NCI-H1694 treated with DMSO at 0.1 percent for 48 hours (cell line): ENCODE results near the gene RAB32.

ENCODE experiments used
- DNase-seq: peaks from one replicate; lab custom pipeline; 2025; lab: John Stamatoyannopoulos, UW

RAB32 gene

DNA sequence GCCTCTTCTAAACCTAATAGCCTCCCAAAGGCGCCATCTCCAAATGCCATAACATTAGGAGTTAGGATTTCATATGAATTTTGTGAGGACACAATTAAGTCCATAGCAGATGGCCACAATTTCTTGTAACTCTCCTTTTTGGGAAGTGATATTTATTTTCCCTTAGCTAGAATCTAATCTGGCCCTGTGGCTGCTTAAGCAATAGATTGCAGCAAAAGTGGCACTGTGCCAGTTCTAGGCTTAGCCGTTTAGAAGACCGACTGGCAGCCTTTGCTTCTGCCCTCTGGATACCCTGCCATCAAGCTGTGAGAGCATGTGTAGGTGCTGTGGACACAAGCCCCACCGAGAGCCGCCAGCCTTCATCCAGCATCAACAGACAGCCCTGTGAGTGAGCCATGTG is 39.2 kb downstream of the RAB32 start:
- no peak for DNase-seq

DNA sequence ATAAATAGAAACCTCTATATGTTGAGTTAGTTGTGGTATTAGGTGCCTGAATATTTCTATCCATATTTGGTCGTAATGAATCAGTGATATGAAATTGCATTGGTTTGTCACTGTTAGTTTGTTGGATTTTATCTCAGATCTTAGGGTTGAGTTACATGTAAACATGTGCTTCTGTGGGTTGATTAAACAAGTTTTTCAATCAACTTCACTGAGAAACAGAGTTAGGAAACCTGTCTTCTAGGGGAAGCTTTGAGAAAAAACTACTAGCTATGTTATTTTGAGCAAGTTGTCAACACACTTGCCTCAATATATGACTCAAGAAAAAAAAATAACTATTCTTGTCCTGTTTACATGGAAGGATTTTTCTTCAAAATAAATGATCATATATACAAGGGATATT is 40.3 kb downstream of the RAB32 start:
- DNase-seq = no peak

DNA sequence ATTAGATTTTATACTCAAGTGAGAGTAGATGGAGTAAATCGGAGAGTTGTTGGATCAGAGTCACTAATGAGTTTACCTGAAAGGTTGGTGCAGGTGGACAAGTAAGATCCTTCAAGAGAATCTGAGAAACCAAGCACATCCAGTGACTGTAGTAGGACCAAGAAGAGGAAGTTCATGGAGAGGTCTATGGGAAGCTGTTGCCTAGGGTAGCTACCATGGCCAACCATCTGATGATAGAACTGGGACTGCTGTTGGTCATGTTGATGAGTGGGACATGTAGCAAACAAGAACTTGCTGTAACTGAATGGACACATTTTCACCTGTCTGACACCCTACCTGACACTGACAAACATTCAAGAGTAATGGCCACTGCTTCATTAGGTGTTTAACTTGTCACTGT is 43.8 kb downstream of the RAB32 start:
- no peak for DNase-seq

DNA sequence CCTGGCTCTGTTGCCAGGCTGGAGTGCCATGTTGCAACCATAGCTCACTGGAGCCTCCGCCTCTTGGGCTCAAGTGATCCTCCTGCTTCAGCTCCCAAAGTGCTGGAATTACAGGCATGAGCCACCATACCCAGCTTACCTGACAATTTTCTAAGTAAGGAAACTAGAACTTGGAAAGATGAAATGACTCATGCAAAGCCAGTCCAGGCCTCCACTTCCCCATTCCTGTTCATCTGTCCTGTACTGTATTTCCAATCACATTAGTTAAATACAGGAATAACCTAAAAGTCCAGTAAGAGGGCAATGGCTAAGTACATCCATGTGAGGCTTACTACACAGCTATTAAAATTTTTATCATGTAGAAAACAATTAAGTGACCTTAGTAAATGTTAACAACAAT is 46.9 kb downstream of the RAB32 start:
- DNase-seq = no peak

DNA sequence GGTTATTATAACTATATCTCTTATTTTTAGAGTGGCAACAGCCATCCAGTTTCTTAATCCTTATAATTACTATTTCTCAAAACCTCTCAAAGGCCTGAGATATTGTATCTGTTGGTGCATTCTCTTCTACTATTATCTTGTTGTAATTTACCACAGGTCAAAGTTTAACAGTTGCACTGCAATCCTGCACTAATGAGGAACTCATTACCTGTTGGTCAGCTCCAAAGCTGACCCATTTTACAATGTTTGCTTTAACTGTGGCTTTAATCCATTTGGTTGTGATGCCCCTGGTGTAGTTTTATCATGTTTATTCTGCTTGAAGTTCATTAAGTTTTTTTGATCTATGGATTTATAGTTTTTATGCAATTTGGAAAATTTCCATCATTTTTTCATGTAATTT is 48.8 kb downstream of the RAB32 start:
- no peak for DNase-seq

DNA sequence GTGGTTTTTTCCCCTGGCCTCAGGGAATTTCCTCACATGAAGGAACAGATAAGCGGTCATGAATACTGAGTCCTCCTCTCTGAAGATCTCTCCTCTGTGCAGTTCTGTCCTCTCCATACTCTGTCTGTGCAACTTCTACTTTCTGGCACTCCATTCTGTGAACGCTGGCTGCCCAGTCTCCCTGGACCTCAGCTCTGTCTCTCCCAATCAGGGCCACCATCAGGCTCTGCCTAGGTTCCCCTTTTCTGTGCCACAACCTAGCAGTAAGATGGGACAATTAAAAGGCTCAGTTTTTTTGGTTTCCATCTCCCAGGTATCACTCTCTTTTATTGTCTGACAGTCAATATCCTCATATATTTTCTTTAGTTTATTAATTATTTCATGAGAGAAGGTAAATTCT is 50.4 kb downstream of the RAB32 start:
- DNase-seq = no peak

DNA sequence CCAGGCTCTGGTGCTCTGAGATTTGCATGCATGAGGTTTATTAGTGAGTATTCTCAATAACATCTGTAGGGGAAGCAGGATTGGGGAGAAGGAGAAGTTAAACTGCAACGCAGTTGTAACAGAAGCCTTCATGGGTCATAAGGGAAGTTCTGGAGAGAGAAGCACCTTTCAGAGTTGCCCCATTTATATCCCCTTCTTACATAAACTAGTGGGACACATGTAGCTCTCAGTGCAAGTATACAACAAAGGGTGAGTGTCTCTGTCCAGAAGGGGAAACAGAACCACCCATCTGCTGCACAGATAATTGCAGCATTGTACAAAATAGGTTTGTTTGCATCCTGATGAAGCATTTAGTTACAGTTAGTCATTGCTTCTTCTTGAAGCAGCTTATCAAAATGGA is 50.9 kb downstream of the RAB32 start:
- no peak for DNase-seq

DNA sequence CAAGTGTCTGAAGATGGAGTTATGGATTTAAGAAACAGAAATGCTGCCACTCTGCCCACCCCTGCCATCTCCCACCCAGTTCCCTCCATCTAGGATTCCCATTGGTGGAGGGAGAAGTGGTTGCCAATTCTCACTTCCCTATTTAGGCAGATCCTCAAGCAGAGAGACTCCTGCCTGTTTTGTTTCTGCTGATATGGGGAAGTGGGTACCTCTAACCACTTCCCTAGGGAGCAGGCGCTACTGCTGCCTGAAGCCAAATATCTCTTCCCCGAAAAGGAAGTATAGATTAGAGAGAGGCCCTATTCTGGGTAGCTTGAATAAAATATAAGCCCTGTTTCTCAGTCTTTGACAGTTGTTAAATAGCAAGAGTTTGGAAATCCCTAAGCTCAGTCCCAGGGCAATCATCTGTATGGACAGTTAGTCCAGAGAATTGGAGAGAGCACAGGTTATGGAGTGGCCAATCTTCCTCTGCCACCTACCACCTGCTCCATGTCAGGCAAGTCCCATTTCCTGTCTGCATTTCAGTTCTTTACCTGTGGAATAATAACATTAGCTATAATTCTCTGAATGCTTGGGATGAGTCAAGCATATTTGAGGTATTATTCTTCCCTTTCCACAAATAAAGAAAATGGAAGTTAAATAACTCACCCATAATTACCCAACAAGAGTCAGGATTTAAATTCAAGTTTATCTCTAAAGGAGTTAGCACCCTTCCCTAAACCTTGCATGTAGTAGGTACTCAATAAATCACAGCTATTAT is 52.5 kb downstream of the RAB32 start:
- no peak for DNase-seq

DNA sequence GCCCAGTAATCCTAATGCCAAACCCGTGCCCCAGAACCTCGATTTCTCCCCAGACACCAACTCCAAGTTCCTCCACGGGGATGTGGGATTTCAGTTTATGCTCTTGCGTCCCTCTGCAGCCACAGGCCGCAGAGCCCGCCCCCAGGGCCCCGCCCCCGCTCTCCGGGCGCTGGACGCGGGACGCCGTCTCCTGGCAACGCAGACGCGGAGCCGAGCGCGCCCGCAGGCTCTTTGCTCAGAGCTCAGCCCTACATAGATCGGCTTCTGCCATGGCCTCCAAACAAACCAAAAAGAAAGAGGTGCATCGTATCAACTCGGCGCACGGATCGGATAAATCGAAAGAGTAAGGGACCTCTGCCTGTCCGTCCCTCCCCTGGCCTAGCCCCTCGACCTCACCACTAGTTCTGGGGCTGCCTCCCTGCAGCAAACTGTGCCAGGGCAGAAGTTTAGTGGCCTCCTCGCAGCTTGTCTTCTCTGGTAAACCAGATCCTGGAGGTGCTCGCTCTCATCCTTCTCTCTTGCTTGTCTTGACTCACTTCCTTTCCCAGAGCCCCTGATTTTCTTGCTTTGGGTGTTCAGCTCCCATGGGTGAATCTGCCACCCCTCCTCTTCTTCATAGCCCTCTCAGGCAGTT is 55.3 kb downstream of the RAB32 start, which contains the start of gene ADGB:
TSS of gene ADGB (plus strand) at position 201 of the 634 bp plus-strand sequence. CDS start at position 270, 69 bp downstream.
- no peak for DNase-seq

DNA sequence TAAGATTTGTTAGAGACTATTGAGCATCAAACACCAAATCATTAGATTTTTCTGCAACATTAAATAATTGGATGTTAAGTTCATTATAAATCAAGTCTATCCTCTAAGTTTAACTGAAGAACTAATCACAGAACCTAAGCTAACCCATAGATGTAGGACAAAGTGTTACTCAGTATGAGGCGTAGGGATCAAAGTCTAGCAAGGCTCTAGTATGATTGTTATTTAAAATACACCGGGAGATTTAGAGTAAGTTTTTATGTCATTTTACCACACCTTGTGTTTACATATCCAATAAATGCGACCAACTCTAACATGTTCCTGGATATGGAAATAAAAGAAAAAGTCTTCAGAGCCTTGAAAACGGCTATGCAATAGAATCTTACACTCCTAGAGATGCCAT is 57.7 kb downstream of the RAB32 start:
- DNase-seq = no peak

DNA sequence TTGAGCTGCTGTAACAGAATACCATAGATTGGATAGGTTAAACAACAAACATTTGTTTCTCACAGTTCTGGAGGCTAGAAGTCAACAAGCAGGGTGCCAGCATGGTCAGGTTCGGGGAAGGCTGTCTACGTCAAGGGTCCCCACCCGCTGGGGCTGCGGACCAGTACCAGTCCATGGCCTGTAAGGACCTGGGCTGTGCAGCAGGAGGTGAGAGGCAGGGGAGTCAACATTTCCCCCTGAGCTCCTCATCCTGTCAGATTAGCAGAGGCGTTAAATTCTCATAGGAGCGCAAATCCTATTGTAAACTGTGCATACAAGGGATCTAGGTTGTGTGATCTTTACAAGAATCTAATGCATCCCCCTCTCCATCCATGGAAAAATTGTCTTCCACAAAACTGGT is 58.9 kb downstream of the RAB32 start:
- DNase-seq = no peak
